K562 (cell line): ENCODE data around the gene PITPNM3. TPM values are rescaled to one million over a fixed set of nuclear protein-coding genes. Genes with fewer than 3 reads are reported as not detected.

Experiments used
- ATF3 ChIP-seq, 2 experiments: fragments of 450-650 bp in 1 of 2; sonication (generic) in 1 of 2; formaldehyde crosslinking in 1 of 2; IDR thresholded peaks in 1 of 2; conservative IDR thresholded peaks in 1 of 2; 2 replicates each; pipeline versions ENCODE4 v1.6.1 to v1.8.1; 2016 to 2023; ENCODE audit warnings: mild to moderate bottlenecking in 2 of 2, moderate library complexity in 2 of 2, inconsistent platforms in 1 of 2, missing genetic modification reagents in 1 of 2
- CC2D1A ChIP-seq: fragments of 450-650 bp; IDR thresholded peaks from 2 replicates; pipeline ENCODE4 v1.6.1; 2017; ENCODE audit warnings: mild to moderate bottlenecking
- DLX4 ChIP-seq: fragments of 250-450 bp; sonication (Bioruptor Pico); IDR thresholded peaks from 2 replicates; pipeline ENCODE4 v1.6.1; 2021; ENCODE audit warnings: mild to moderate bottlenecking
- E2F5 ChIP-seq: sonication (generic); formaldehyde crosslinking; IDR thresholded peaks from 2 replicates; pipeline ENCODE4 v1.8.0; 2022; ENCODE audit warnings: mild to moderate bottlenecking, missing genetic modification reagents
- MIER1 ChIP-seq: fragments of 450-650 bp; IDR thresholded peaks from 2 replicates; pipeline ENCODE4 v1.6.1; 2016; ENCODE audit warnings: antibody characterized with exemption, mild to moderate bottlenecking, low read depth
- MXI1 ChIP-seq: IDR thresholded peaks from 2 replicates; pipeline ENCODE4 v1.6.1; 2011; ENCODE audit warnings: low read depth, mild to moderate bottlenecking, improper control_type of control experiment, low read length
- NR3C1 ChIP-seq: sonication (generic); formaldehyde crosslinking; IDR thresholded peaks from 2 replicates; pipeline ENCODE4 v1.8.1; 2022; ENCODE audit warnings: missing genetic modification reagents
- TARDBP ChIP-seq: fragments of 450-650 bp; IDR thresholded peaks from 2 replicates; pipeline ENCODE4 v1.6.1; 2016
- ZFP1 ChIP-seq: fragments of 450-650 bp; formaldehyde crosslinking; IDR thresholded peaks from 2 replicates; pipeline ENCODE4 v1.4.0; 2020; ENCODE audit warnings: mild to moderate bottlenecking, mixed read lengths
- ZNF124 ChIP-seq: sonication (generic); formaldehyde crosslinking; IDR thresholded peaks from 2 replicates; pipeline ENCODE4 v1.8.1; 2022; ENCODE audit warnings: missing genetic modification reagents
- polyA plus RNA-seq, 8 experiments: library from polyadenylated mRNA; depleted of rRNA in 4 of 8; stranded (reverse) in 5 of 8; unstranded in 3 of 8; fragments of >200 nt; fragmentation: Nextera tagmentation in 2 of 8; fragmentation: Illumina TruSeq in 1 of 8; extraction: Ambion mirVana in 2 of 8; extraction: Trizol in 1 of 8; gene quantifications; 2 replicates each; pipeline versions ENCODE4 v1.2.1 to v1.2.3, GENCODE V29; 2011 to 2014; ENCODE audit warnings: inconsistent platforms in 1 of 8, missing spikeins in 1 of 8
- total RNA-seq, 7 experiments: library from RNA; depleted of rRNA in 6 of 7; stranded (reverse); fragments of >200 nt in 6 of 7; fragmentation: Illumina TruSeq in 2 of 7; extraction: Trizol in 2 of 7; gene quantifications; 2 replicates each; pipeline versions ENCODE4 v1.2.1 to v1.2.3, GENCODE V29; 2011 to 2021; ENCODE audit warnings: low replicate concordance in 1 of 7

The PITPNM3 gene
- total and polyA plus RNA-seq, 9 of the 15 experiments (the other 6 are each of a cell fraction or from before 2014, with no cell fraction given) = 0.14 to 0.38 (median 0.22) TPM; not detected in 2

- TF ChIP-seq E2F5 (CRISPR knock-in tag) = no peak
- no peak for TF ChIP-seq NR3C1 (CRISPR knock-in tag)
- TF ChIP-seq CC2D1A = no peak
- TF ChIP-seq ZFP1 = no peak
- no peak for TF ChIP-seq DLX4
- no peak for TF ChIP-seq TARDBP
- no peak for TF ChIP-seq MXI1
- TF ChIP-seq MIER1 = no peak
- TF ChIP-seq ATF3 (IDR thresholded peaks at IDR 0.05) = no peak
- TF ChIP-seq ATF3 (CRISPR knock-in tag; conservative IDR thresholded peaks at IDR 0.05) = no peak
- TF ChIP-seq ZNF124 (CRISPR knock-in tag) = no peak
These were observed 2.0 kb downstream of the PITPNM3 start (continued) for GRCh38 chr17:6554342-6554741.
